ENCODE measurements around the gene OIT3.

Gene OIT3

GRCh38 chr10:72846238-72846637 lies 47.3 kb upstream of the OIT3 start:
- no peaks in the 10 kb centered on the region for H3K9me3 ChIP-seq (ENCODE audit: control insufficient read depth, insufficient read depth, low read depth, low read length)
- H3K27ac ChIP-seq (ENCODE audit: extremely low read depth, low read depth, low read length) = no peak overlapping the region
- no peaks in the 10 kb centered on the region for H3K36me3 ChIP-seq (ENCODE audit: control insufficient read depth in 2 of 2, insufficient read depth in 1 of 2, low read length in 2 of 2)
- POLR2A ChIA-PET = interaction anchor here (0.6 kb wide), 1 partner anchor 1138 kb away, joined by 3 read pairs; no protein-coding TSS in a partner anchor
- no peak for TF ChIP-seq ZBTB1 (tag by site-specific recombination; IDR thresholded peaks at IDR 0.05)
- no peak for TF ChIP-seq KLF8 (tag by site-specific recombination; IDR thresholded peaks at IDR 0.05)
- TF ChIP-seq ZNF558 (tag by site-specific recombination; IDR thresholded peaks at IDR 0.05) = no peak
- no peak for TF ChIP-seq ZNF350 (tag by site-specific recombination; IDR thresholded peaks at IDR 0.05)
- TF ChIP-seq ZNF184 (tag by site-specific recombination; IDR thresholded peaks at IDR 0.05) = no peak
- TF ChIP-seq ZNF423 (tag by site-specific recombination; IDR thresholded peaks at IDR 0.05) = no peak
- TF ChIP-seq, protein P1, sequence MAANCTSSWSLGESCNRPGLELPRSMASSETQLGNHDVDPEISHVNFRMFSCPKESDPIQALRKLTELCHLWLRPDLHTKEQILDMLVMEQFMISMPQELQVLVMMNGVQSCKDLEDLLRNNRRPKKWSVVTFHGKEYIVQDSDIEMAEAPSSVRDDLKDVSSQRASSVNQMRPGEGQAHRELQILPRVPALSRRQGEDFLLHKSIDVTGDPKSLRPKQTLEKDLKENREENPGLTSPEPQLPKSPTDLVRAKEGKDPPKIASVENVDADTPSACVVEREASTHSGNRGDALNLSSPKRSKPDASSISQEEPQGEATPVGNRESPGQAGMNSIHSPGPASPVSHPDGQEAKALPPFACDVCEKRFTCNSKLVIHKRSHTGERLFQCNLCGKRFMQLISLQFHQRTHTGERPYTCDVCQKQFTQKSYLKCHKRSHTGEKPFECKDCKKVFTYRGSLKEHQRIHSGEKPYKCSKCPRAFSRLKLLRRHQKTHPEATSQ (tag by site-specific recombination; IDR thresholded peaks at IDR 0.05) = no peak
- TF ChIP-seq ZBTB8A (tag by site-specific recombination; IDR thresholded peaks at IDR 0.05) = no peak
- TF ChIP-seq, protein P2, sequence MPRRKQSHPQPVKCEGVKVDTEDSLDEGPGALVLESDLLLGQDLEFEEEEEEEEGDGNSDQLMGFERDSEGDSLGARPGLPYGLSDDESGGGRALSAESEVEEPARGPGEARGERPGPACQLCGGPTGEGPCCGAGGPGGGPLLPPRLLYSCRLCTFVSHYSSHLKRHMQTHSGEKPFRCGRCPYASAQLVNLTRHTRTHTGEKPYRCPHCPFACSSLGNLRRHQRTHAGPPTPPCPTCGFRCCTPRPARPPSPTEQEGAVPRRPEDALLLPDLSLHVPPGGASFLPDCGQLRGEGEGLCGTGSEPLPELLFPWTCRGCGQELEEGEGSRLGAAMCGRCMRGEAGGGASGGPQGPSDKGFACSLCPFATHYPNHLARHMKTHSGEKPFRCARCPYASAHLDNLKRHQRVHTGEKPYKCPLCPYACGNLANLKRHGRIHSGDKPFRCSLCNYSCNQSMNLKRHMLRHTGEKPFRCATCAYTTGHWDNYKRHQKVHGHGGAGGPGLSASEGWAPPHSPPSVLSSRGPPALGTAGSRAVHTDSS (tag by site-specific recombination; IDR thresholded peaks at IDR 0.05) = no peak
- TF ChIP-seq, protein P3, sequence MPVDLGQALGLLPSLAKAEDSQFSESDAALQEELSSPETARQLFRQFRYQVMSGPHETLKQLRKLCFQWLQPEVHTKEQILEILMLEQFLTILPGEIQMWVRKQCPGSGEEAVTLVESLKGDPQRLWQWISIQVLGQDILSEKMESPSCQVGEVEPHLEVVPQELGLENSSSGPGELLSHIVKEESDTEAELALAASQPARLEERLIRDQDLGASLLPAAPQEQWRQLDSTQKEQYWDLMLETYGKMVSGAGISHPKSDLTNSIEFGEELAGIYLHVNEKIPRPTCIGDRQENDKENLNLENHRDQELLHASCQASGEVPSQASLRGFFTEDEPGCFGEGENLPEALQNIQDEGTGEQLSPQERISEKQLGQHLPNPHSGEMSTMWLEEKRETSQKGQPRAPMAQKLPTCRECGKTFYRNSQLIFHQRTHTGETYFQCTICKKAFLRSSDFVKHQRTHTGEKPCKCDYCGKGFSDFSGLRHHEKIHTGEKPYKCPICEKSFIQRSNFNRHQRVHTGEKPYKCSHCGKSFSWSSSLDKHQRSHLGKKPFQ (tag by site-specific recombination; IDR thresholded peaks at IDR 0.05) = no peak
- TF ChIP-seq BCL11A (tag by site-specific recombination; IDR thresholded peaks at IDR 0.05; ENCODE audit: low read depth) = no peak
- TF ChIP-seq YY1 (tag by site-specific recombination; IDR thresholded peaks at IDR 0.05) = no peak
- TF ChIP-seq, protein P4, sequence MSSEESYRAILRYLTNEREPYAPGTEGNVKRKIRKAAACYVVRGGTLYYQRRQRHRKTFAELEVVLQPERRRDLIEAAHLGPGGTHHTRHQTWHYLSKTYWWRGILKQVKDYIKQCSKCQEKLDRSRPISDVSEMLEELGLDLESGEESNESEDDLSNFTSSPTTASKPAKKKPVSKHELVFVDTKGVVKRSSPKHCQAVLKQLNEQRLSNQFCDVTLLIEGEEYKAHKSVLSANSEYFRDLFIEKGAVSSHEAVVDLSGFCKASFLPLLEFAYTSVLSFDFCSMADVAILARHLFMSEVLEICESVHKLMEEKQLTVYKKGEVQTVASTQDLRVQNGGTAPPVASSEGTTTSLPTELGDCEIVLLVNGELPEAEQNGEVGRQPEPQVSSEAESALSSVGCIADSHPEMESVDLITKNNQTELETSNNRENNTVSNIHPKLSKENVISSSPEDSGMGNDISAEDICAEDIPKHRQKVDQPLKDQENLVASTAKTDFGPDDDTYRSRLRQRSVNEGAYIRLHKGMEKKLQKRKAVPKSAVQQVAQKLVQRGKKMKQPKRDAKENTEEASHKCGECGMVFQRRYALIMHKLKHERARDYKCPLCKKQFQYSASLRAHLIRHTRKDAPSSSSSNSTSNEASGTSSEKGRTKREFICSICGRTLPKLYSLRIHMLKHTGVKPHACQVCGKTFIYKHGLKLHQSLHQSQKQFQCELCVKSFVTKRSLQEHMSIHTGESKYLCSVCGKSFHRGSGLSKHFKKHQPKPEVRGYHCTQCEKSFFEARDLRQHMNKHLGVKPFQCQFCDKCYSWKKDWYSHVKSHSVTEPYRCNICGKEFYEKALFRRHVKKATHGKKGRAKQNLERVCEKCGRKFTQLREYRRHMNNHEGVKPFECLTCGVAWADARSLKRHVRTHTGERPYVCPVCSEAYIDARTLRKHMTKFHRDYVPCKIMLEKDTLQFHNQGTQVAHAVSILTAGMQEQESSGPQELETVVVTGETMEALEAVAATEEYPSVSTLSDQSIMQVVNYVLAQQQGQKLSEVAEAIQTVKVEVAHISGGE (tag by site-specific recombination; conservative IDR thresholded peaks at IDR 0.05; ENCODE audit: low read depth) = no peak
- no peak for TF ChIP-seq ZNF561 (tag by site-specific recombination; IDR thresholded peaks at IDR 0.05; ENCODE audit: borderline replicate concordance)
- TF ChIP-seq ELK4 (IDR thresholded peaks at IDR 0.05; ENCODE audit: borderline replicate concordance, low read depth, low read length) = no peak
- no peaks in the 10 kb centered on the region for H3K4me1 ChIP-seq (ENCODE audit: control insufficient read depth, insufficient read depth, low read length)
- no peak overlapping the region for H3K4me3 ChIP-seq (ENCODE audit: low read depth, low read length)
- CTCF ChIA-PET = interaction anchor here (0.7 kb wide), 1 partner anchor 506 kb away, joined by 3 read pairs; no protein-coding TSS in a partner anchor

- no peak for TF ChIP-seq ZSCAN4 (tag by site-specific recombination; IDR thresholded peaks at IDR 0.05)
- Histone ChIP-seq H3K4me1 (ENCODE audit: control insufficient read depth, insufficient read depth, low read length) (no peaks in the 10 kb centered on the region), H3K4me3 (ENCODE audit: low read depth, low read length) (no peak overlapping the region), H3K27ac (ENCODE audit: extremely low read depth, low read depth, low read length) (no peak overlapping the region), H3K36me3 (ENCODE audit: control insufficient read depth in 2 of 2, insufficient read depth in 1 of 2, low read length in 2 of 2) (no peaks in the 10 kb centered on the region), H3K9me3 (ENCODE audit: control insufficient read depth, insufficient read depth, low read depth, low read length) (no peaks in the 10 kb centered on the region)
- ChIA-PET CTCF (no interaction called here), POLR2A (no interaction called here)
Measured at GRCh38 chr10:72847681-72848080, 45.9 kb upstream of the OIT3 start.
